NB4 (cell line): ENCODE results near the gene ADORA1.

Experiments
- MYC ChIP-seq: IDR thresholded peaks from 2 replicates; pipeline ENCODE4 v1.6.1; 2011; ENCODE audit warnings: low read depth, low read length
- POLR2A ChIP-seq: IDR thresholded peaks from 2 replicates; pipeline ENCODE4 v1.6.1; 2011; ENCODE audit warnings: mild to moderate bottlenecking; ENCODE audit not compliant: insufficient read length; ENCODE audit errors: extremely low read depth
- TF ChIP-seq, protein P1 (sequence below): IDR thresholded peaks from one replicate; pipeline ENCODE4 v1.5.1; 2012; ENCODE audit warnings: low read depth, low read length
- TF ChIP-seq, protein P2 (sequence below): IDR thresholded peaks from 2 replicates; pipeline ENCODE4 v1.6.1; 2011; ENCODE audit warnings: low read depth, low read length

DNA sequence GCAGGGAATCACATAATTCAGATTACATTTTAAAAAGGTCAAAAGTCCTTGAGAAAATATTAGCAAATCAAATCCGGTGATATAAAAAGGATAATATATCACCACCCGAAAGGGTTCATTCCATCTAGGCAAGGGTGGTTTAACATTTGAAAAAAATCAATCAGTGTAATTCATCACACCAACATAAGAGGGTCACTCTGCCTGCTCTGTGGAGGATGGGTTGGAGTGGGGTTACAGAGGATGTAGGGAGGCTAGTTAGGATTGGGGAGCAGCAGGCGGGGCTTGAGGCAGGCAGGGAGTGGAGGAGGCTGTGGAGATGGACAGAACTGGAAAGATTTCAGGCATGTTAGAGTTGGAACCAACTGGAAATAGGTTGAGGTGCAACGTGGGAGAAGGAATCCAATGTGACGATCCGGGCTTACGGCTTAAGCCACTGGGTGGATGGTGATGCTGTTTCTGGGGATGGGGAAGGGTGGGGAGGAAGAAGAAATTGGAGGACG, 12.5 kb downstream of the ADORA1 start:
- TF ChIP-seq, protein P1, sequence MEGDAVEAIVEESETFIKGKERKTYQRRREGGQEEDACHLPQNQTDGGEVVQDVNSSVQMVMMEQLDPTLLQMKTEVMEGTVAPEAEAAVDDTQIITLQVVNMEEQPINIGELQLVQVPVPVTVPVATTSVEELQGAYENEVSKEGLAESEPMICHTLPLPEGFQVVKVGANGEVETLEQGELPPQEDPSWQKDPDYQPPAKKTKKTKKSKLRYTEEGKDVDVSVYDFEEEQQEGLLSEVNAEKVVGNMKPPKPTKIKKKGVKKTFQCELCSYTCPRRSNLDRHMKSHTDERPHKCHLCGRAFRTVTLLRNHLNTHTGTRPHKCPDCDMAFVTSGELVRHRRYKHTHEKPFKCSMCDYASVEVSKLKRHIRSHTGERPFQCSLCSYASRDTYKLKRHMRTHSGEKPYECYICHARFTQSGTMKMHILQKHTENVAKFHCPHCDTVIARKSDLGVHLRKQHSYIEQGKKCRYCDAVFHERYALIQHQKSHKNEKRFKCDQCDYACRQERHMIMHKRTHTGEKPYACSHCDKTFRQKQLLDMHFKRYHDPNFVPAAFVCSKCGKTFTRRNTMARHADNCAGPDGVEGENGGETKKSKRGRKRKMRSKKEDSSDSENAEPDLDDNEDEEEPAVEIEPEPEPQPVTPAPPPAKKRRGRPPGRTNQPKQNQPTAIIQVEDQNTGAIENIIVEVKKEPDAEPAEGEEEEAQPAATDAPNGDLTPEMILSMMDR: no peak
- no peak for TF ChIP-seq MYC
- TF ChIP-seq, protein P2, sequence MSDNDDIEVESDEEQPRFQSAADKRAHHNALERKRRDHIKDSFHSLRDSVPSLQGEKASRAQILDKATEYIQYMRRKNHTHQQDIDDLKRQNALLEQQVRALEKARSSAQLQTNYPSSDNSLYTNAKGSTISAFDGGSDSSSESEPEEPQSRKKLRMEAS: no peak
- no peak for TF ChIP-seq POLR2A
